HG03442 (cell line): ENCODE results near the gene HTRA2.
"Not testable (repeated sequence)": the region's sequence is repeated elsewhere in the genome, so short reads cannot be mapped to it uniquely, and the experiment has no call there.

Source experiments
- ATAC-seq: cut with Tn5 transposase; IDR thresholded peaks from one replicate; pipeline ENCODE4 v1.9.1; 2021; ENCODE audit warnings: mild to moderate bottlenecking, moderate library complexity; ENCODE audit not compliant: unreplicated experiment

Gene HTRA2

GRCh38 chr2:74558284-74559230 is 28.8 kb downstream of the HTRA2 start:
- no peak for ATAC-seq

- no peak for ATAC-seq
These were observed 30.2 kb downstream of the HTRA2 start for GRCh38 chr2:74559912-74560311.

- ATAC-seq = no peak
These were observed 30.9 kb downstream of the HTRA2 start for GRCh38 chr2:74560591-74560990.

GRCh38 chr2:74561022-74561421 is 31.3 kb downstream of the HTRA2 start:
- ATAC-seq = not testable (repeated sequence)

- ATAC-seq = no peak
These were observed 32.5 kb downstream of the HTRA2 start for GRCh38 chr2:74562126-74562775.

GRCh38 chr2:74564222-74564621 is 34.5 kb downstream of the HTRA2 start:
- no peak for ATAC-seq

- ATAC-seq = no peak
These were observed 36.5 kb downstream of the HTRA2 start for GRCh38 chr2:74566076-74566753.

GRCh38 chr2:74566754-74567085 is 37.0 kb downstream of the HTRA2 start:
- ATAC-seq = no peak

GRCh38 chr2:74567881-74568280 is 38.1 kb downstream of the HTRA2 start:
- ATAC-seq = no peak

GRCh38 chr2:74569686-74570085 is 40.0 kb downstream of the HTRA2 start:
- ATAC-seq = no peak

- peak; percentile 70 for ATAC-seq
These were observed 41.3 kb downstream of the HTRA2 start for GRCh38 chr2:74571058-74571457.

- no peak for ATAC-seq
These were observed 42.6 kb downstream of the HTRA2 start for GRCh38 chr2:74572178-74572925.

- ATAC-seq = peak; percentile 33
These were observed 44.2 kb downstream of the HTRA2 start for GRCh38 chr2:74573747-74574562.

- no peak for ATAC-seq
These were observed 45.6 kb downstream of the HTRA2 start for GRCh38 chr2:74575320-74575719.

GRCh38 chr2:74576211-74576862 is 46.6 kb downstream of the HTRA2 start:
- ATAC-seq = no peak

GRCh38 chr2:74576863-74577229 is 47.1 kb downstream of the HTRA2 start:
- no peak for ATAC-seq

- ATAC-seq = peak; percentile 41
These were observed 47.7 kb downstream of the HTRA2 start for GRCh38 chr2:74577448-74577847.

GRCh38 chr2:74578408-74578807 is 48.7 kb downstream of the HTRA2 start:
- peak; percentile 52 for ATAC-seq

- ATAC-seq = no peak
These were observed 51.7 kb downstream of the HTRA2 start for GRCh38 chr2:74581463-74581862.

- ATAC-seq = no peak
These were observed 52.5 kb downstream of the HTRA2 start for GRCh38 chr2:74582184-74582583.
